WTC11 (cell line): ENCODE results near the gene OR52N2.

Experiments
- CBFB ChIP-seq: sonication (generic); formaldehyde crosslinking; IDR thresholded peaks from 2 replicates; pipeline ENCODE4 v1.8.1; 2022; ENCODE audit warnings: mild to moderate bottlenecking, low read depth, missing genetic modification reagents
- CREM ChIP-seq: sonication (generic); formaldehyde crosslinking; IDR thresholded peaks from 2 replicates; pipeline ENCODE4 v1.8.1; 2022; ENCODE audit warnings: mild to moderate bottlenecking, missing genetic modification reagents, moderate library complexity
- ETV6 ChIP-seq: sonication (generic); formaldehyde crosslinking; IDR thresholded peaks from 2 replicates; pipeline ENCODE4 v1.8.1; 2022; ENCODE audit warnings: mild to moderate bottlenecking, missing genetic modification reagents
- NR1H2 ChIP-seq: sonication (generic); formaldehyde crosslinking; IDR thresholded peaks from 2 replicates; pipeline ENCODE4 v1.9.0; 2021; ENCODE audit warnings: mild to moderate bottlenecking, moderate library complexity, missing genetic modification reagents
- NR2C2 ChIP-seq: sonication (generic); formaldehyde crosslinking; IDR thresholded peaks from 2 replicates; pipeline ENCODE4 v1.8.0; 2022; ENCODE audit warnings: mild to moderate bottlenecking, missing genetic modification reagents
- SP1 ChIP-seq: sonication (generic); formaldehyde crosslinking; conservative IDR thresholded peaks from 2 replicates; pipeline ENCODE4 v1.8.1; 2022; ENCODE audit warnings: missing genetic modification reagents
- TCF7 ChIP-seq: sonication (generic); formaldehyde crosslinking; IDR thresholded peaks from 2 replicates; pipeline ENCODE4 v1.8.0; 2022; ENCODE audit warnings: mild to moderate bottlenecking, low read depth, missing genetic modification reagents, moderate library complexity
- ZNF121 ChIP-seq: sonication (generic); formaldehyde crosslinking; IDR thresholded peaks from 2 replicates; pipeline ENCODE4 v1.8.0; 2023; ENCODE audit warnings: missing genetic modification reagents
- TF ChIP-seq, protein P1 (sequence below): sonication (generic); formaldehyde crosslinking; IDR thresholded peaks from 2 replicates; pipeline ENCODE4 v1.8.0; 2022; ENCODE audit warnings: mild to moderate bottlenecking, missing genetic modification reagents
- TF ChIP-seq, protein P2 (sequence below): sonication (generic); formaldehyde crosslinking; IDR thresholded peaks from 2 replicates; pipeline ENCODE4 v1.8.1; 2023; ENCODE audit warnings: mild to moderate bottlenecking, missing genetic modification reagents, borderline replicate concordance
- TF ChIP-seq, protein P3 (sequence below): sonication (generic); formaldehyde crosslinking; IDR thresholded peaks from 2 replicates; pipeline ENCODE4 v1.8.1; 2022; ENCODE audit warnings: mild to moderate bottlenecking, missing genetic modification reagents, moderate library complexity, borderline replicate concordance
- TF ChIP-seq, protein P4 (sequence below): fragments of 200-600 bp; IDR thresholded peaks from 2 replicates; pipeline ENCODE4 v1.8.0; 2022; ENCODE audit warnings: antibody characterized with exemption
- TF ChIP-seq, protein P5 (sequence below): sonication (generic); formaldehyde crosslinking; IDR thresholded peaks from 2 replicates; pipeline ENCODE4 v1.8.0; 2022; ENCODE audit warnings: mild to moderate bottlenecking, missing genetic modification reagents
- TF ChIP-seq, protein P6 (sequence below): fragments of 250-450 bp; sonication (Bioruptor Pico); IDR thresholded peaks from 2 replicates; pipeline ENCODE4 v1.9.0; 2021; ENCODE audit warnings: mild to moderate bottlenecking

DNA sequence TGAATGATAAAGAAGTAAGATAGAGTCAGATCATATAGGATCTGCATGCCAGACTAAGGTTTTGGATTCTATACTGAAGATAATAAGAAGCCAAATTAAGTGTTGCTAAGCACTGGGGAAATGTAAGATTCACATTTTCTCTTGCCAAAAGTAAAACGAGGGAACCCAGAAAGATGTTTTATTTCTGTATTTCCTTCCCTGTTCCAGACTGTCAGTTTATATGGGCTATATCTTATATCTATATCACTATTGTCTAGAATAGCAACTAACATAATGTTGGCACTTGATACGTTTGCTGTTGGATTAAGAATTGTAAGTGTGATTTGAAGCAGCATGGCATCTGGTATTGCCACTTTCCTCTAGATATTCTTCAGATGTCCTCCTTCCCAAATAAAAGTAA lies 24.7 kb downstream of the OR52N2 start:
- TF ChIP-seq, protein P1, sequence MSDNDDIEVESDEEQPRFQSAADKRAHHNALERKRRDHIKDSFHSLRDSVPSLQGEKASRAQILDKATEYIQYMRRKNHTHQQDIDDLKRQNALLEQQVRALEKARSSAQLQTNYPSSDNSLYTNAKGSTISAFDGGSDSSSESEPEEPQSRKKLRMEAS (CRISPR knock-in tag): no peak
- TF ChIP-seq, protein P2, sequence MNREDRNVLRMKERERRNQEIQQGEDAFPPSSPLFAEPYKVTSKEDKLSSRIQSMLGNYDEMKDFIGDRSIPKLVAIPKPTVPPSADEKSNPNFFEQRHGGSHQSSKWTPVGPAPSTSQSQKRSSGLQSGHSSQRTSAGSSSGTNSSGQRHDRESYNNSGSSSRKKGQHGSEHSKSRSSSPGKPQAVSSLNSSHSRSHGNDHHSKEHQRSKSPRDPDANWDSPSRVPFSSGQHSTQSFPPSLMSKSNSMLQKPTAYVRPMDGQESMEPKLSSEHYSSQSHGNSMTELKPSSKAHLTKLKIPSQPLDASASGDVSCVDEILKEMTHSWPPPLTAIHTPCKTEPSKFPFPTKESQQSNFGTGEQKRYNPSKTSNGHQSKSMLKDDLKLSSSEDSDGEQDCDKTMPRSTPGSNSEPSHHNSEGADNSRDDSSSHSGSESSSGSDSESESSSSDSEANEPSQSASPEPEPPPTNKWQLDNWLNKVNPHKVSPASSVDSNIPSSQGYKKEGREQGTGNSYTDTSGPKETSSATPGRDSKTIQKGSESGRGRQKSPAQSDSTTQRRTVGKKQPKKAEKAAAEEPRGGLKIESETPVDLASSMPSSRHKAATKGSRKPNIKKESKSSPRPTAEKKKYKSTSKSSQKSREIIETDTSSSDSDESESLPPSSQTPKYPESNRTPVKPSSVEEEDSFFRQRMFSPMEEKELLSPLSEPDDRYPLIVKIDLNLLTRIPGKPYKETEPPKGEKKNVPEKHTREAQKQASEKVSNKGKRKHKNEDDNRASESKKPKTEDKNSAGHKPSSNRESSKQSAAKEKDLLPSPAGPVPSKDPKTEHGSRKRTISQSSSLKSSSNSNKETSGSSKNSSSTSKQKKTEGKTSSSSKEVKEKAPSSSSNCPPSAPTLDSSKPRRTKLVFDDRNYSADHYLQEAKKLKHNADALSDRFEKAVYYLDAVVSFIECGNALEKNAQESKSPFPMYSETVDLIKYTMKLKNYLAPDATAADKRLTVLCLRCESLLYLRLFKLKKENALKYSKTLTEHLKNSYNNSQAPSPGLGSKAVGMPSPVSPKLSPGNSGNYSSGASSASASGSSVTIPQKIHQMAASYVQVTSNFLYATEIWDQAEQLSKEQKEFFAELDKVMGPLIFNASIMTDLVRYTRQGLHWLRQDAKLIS: no peak
- TF ChIP-seq NR1H2 (no peak), SP1 (no peak), NR2C2 (CRISPR knock-in tag) (no peak), CBFB (no peak), ETV6 (CRISPR knock-in tag) (no peak), CREM (CRISPR knock-in tag) (no peak), TCF7 (CRISPR knock-in tag) (no peak), ZNF121 (CRISPR knock-in tag) (no peak)
- TF ChIP-seq, protein P3, sequence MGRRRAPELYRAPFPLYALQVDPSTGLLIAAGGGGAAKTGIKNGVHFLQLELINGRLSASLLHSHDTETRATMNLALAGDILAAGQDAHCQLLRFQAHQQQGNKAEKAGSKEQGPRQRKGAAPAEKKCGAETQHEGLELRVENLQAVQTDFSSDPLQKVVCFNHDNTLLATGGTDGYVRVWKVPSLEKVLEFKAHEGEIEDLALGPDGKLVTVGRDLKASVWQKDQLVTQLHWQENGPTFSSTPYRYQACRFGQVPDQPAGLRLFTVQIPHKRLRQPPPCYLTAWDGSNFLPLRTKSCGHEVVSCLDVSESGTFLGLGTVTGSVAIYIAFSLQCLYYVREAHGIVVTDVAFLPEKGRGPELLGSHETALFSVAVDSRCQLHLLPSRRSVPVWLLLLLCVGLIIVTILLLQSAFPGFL: no peak
- TF ChIP-seq, protein P4, sequence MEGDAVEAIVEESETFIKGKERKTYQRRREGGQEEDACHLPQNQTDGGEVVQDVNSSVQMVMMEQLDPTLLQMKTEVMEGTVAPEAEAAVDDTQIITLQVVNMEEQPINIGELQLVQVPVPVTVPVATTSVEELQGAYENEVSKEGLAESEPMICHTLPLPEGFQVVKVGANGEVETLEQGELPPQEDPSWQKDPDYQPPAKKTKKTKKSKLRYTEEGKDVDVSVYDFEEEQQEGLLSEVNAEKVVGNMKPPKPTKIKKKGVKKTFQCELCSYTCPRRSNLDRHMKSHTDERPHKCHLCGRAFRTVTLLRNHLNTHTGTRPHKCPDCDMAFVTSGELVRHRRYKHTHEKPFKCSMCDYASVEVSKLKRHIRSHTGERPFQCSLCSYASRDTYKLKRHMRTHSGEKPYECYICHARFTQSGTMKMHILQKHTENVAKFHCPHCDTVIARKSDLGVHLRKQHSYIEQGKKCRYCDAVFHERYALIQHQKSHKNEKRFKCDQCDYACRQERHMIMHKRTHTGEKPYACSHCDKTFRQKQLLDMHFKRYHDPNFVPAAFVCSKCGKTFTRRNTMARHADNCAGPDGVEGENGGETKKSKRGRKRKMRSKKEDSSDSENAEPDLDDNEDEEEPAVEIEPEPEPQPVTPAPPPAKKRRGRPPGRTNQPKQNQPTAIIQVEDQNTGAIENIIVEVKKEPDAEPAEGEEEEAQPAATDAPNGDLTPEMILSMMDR: no peak
- TF ChIP-seq, protein P5, sequence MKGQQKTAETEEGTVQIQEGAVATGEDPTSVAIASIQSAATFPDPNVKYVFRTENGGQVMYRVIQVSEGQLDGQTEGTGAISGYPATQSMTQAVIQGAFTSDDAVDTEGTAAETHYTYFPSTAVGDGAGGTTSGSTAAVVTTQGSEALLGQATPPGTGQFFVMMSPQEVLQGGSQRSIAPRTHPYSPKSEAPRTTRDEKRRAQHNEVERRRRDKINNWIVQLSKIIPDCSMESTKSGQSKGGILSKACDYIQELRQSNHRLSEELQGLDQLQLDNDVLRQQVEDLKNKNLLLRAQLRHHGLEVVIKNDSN (CRISPR knock-in tag): no peak
- TF ChIP-seq, protein P6, sequence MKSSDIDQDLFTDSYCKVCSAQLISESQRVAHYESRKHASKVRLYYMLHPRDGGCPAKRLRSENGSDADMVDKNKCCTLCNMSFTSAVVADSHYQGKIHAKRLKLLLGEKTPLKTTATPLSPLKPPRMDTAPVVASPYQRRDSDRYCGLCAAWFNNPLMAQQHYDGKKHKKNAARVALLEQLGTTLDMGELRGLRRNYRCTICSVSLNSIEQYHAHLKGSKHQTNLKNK (CRISPR knock-in tag): no peak
